ENCODE measurements around the gene A3GALT2.

GRCh38 chr1:33360367-33360766 lies 39.5 kb upstream of the A3GALT2 start:
- TF ChIP-seq LEF1 (IDR thresholded peaks at IDR 0.05; ENCODE audit: borderline replicate concordance) (no peak), SP1 (IDR thresholded peaks at IDR 0.05) (no peak), PKNOX1 (IDR thresholded peaks at IDR 0.05) (no peak), SUZ12 (IDR thresholded peaks at IDR 0.05) (no peak), BHLHE40 (IDR thresholded peaks at IDR 0.05; ENCODE audit: borderline replicate concordance) (no peak), FOXA1 (IDR thresholded peaks at IDR 0.05) (no peak)

All from HEK293T (cell line).